HG03060 (cell line): Measurements from ENCODE around the gene LGR6.

Experiments used
- ATAC-seq: cut with Tn5 transposase; IDR thresholded peaks from one replicate; pipeline ENCODE4 v1.9.1; 2021; ENCODE audit warnings: low read depth, moderate number of reproducible peaks; ENCODE audit not compliant: unreplicated experiment

The LGR6 gene

GRCh38 chr1:202199040-202199889, 5.7 kb downstream of the LGR6 start:
- ATAC-seq: no peak

GRCh38 chr1:202200112-202200548, 6.5 kb downstream of the LGR6 start:
- no peak for ATAC-seq

GRCh38 chr1:202200669-202201068, 7.1 kb downstream of the LGR6 start:
- ATAC-seq: no peak

- ATAC-seq: no peak
Observed at GRCh38 chr1:202201266-202201665, 7.7 kb downstream of the LGR6 start.

GRCh38 chr1:202201971-202202370, 8.4 kb downstream of the LGR6 start:
- no peak for ATAC-seq

- ATAC-seq: no peak
Observed at GRCh38 chr1:202202500-202203168, 9.0 kb downstream of the LGR6 start.

- no peak for ATAC-seq
Observed at GRCh38 chr1:202203238-202204039, 9.8 kb downstream of the LGR6 start.

GRCh38 chr1:202204065-202204464, 10.5 kb downstream of the LGR6 start:
- no peak for ATAC-seq

- ATAC-seq: no peak
Observed at GRCh38 chr1:202205523-202206190, 12.1 kb downstream of the LGR6 start.

- no peak for ATAC-seq
Observed at GRCh38 chr1:202207292-202207691, 13.7 kb downstream of the LGR6 start.

GRCh38 chr1:202208351-202208857, 14.8 kb downstream of the LGR6 start:
- no peak for ATAC-seq

- ATAC-seq: no peak
Observed at GRCh38 chr1:202210385-202210784, 16.8 kb downstream of the LGR6 start.

- no peak for ATAC-seq
Observed at GRCh38 chr1:202210969-202211368, 17.4 kb downstream of the LGR6 start.

- ATAC-seq: no peak
Observed at GRCh38 chr1:202212787-202213186, 19.2 kb downstream of the LGR6 start.

- no peak for ATAC-seq
Observed at GRCh38 chr1:202213361-202214088, 19.9 kb downstream of the LGR6 start.

GRCh38 chr1:202214089-202214843, 20.7 kb downstream of the LGR6 start:
- ATAC-seq: no peak

- ATAC-seq: no peak
Observed at GRCh38 chr1:202215472-202216130, 22.0 kb downstream of the LGR6 start.

- ATAC-seq: no peak
Observed at GRCh38 chr1:202216691-202217090, 23.1 kb downstream of the LGR6 start.
